Measurements from ENCODE around the gene VEZF1. TPM values are rescaled to one million over a fixed set of nuclear protein-coding genes. Genes with fewer than 3 reads are reported as not detected.

The VEZF1 gene
- total and polyA plus RNA-seq, 8 donors: 11.7 to 41.6 (median 23.3) TPM

GRCh38 chr17:58002973-58003372 lies 14.9 kb upstream of the VEZF1 start:
- no peak for TF ChIP-seq CTCF (IDR thresholded peaks at IDR 0.05)
- Histone ChIP-seq H3K36me3 (peaks cover 0 to 37% (median 4%) of the 10 kb centered on the region in 3 donors), H3K9me3 (no peaks in the 10 kb centered on the region), H3K27ac (no peak overlapping the region), H3K4me1 (peaks cover 13 to 33% (median 28%) of the 10 kb centered on the region in 3 donors), H3K27me3 (no peaks in the 10 kb centered on the region), H3K4me3 (no peak overlapping the region)
- intact Hi-C loops (cut with DNase I): no loop called here
- 81 to 87% methylated on average over 2 of the region's 2 CpGs for WGBS, 2 donors
- ATAC-seq (no peak), FAIRE-seq (no peak), DNase-seq (no peak)

DNA sequence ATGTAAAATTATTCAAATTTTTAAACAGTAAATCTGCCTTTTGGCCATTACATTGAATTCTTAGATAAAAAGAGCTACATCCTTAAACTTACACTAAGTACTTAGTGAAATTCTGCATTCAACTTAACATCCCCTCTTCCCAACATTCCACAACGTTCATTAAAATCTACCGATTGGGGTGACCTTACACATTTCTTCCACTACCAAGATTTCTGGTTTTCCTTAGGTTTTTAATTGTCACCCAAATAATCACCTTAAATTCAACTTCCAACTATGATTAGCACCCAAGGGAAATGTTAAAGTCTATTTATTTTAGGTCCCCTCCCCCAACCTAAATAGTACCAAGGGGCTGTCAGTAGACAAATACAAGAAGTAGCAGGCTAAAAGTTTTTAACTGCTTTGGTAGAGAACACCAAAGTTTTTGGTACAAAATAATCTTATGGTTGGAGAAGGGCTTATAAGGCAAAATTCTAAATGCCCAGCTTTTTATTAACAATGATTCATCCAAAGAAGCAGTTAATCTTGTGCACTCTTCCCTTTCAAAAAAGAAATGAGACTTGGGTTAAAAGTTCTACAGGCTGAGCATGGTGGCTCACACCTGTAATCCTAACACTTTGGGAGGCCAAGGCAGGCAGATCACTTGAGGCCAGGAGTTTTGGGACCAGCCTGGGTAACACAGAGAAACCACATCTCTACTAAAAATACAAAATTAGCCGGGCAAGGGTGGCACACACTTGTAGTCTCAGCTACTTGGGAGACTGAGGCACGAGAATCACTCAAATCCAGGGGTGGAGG lies 14.3 kb upstream of the VEZF1 start:
- FAIRE-seq: no peak
- intact Hi-C loops (cut with DNase I): no loop called here
- 67 to 72% methylated on average over 4 of the region's 4 CpGs for WGBS, 2 donors
- DNase-seq: no peak
- no peak overlapping the region for H3K27ac ChIP-seq
- TF ChIP-seq CTCF (IDR thresholded peaks at IDR 0.05): no peak
- peaks cover 13 to 33% (median 28%) of the 10 kb centered on the region in 3 donors for H3K4me1 ChIP-seq
- H3K36me3 ChIP-seq: peaks cover 0 to 38% (median 4%) of the 10 kb centered on the region in 3 donors
- H3K9me3 ChIP-seq: no peaks in the 10 kb centered on the region
- no peak for ATAC-seq
- no peak overlapping the region for H3K4me3 ChIP-seq
- H3K27me3 ChIP-seq: no peaks in the 10 kb centered on the region

GRCh38 chr17:58001461-58002124 lies 13.5 kb upstream of the VEZF1 start:
- Histone ChIP-seq H3K27me3 (no peaks in the 10 kb centered on the region), H3K36me3 (peaks cover 0 to 41% (median 4%) of the 10 kb centered on the region in 3 donors), H3K27ac (no peak overlapping the region), H3K4me1 (peaks cover 13 to 33% (median 28%) of the 10 kb centered on the region in 3 donors), H3K4me3 (no peak overlapping the region), H3K9me3 (no peaks in the 10 kb centered on the region)
- FAIRE-seq (no peak), ATAC-seq (no peak), DNase-seq (no peak)
- no peak for TF ChIP-seq CTCF (IDR thresholded peaks at IDR 0.05)
- 57 to 69% methylated on average over 1 of the region's 1 CpG for WGBS, 2 donors
- intact Hi-C loops (cut with DNase I): no loop called here

GRCh38 chr17:57999496-58000017 lies 11.5 kb upstream of the VEZF1 start:
- Histone ChIP-seq H3K4me3 (no peak overlapping the region), H3K9me3 (no peaks in the 10 kb centered on the region), H3K27me3 (no peaks in the 10 kb centered on the region), H3K4me1 (peaks cover 13 to 21% (median 19%) of the 10 kb centered on the region in 3 donors), H3K27ac (peak overlapping the region in 1 of 4 donors; percentile 7), H3K36me3 (peaks cover 0 to 35% (median 4%) of the 10 kb centered on the region in 3 donors)
- FAIRE-seq: no peak
- peak; percentile 67 to 88 (median 83) for ATAC-seq
- DNase-seq: no peak
- intact Hi-C loops (cut with DNase I): loop anchor here in 2 of 3 donors (5.0 kb wide), 1 partner anchor 142 kb away; no protein-coding TSS in a partner anchor
- WGBS, 2 donors: 46 to 51% methylated on average over 1 of the region's 1 CpG
- peak; percentile 61 to 92 (median 77) for TF ChIP-seq CTCF (IDR thresholded peaks at IDR 0.05)

Measured in pancreas (tissue), 10 donors.